Measurements from ENCODE around the gene ITGA3.
"Not testable (repeated sequence)": the region's sequence is repeated elsewhere in the genome, so short reads cannot be mapped to it uniquely, and the experiment has no call there.

ITGA3 gene

DNA sequence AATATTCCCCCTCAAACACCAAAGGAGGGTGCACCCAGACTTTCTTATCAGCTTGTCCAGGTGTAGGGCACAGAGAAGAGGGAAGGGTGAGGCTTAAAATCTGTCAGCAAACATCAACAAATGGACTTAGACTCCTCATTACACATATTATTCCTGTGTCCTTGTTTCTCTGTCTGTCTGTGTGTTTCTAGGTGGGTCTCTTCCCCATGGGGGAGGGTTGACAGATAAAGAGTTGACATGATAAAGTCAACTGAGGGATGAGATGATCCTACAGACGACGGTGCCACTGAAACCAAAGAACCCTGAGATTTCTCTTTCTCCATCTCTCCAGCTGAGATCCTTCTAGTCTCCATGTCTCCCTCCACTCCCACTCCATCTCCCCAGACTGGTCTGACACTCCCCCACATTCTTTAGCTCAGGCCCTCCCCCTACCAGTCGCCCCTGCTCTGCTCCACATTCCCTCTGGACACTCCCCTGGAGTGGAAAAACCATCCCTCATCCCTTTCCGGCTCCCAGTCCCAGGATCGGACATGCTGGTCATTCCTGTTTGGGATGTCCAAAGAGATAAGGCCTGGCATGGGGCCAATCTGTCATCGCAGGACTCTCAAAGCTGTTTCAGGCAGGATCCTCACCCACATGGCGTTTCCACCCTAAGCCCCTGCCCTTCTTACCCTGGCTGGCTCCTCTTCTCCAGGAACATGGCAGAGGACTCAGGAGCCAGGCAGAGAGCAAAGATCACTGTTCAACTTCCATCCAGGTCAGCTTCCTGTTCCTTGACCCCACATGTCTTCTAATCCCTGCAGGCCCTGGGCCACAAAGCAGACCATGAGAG lies 2.9 kb upstream of the ITGA3 start:
- DNase-seq: peak; percentile 8

DNA sequence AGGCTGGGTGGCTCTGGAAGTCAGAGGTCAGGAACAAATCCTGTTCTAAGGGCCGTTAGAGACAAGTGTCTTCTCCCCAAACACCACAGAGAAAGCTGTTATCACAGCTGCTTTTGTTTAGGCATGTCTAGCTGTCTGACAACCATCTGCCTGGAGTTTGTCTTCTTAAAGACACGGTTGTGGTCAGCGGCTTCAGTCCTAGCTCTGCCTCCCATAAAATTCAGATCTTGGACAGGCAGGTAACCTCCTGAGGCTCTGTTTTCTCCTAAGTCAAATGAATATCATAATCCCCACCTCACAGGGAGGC lies 2.3 kb upstream of the ITGA3 start:
- DNase-seq: no peak

DNA sequence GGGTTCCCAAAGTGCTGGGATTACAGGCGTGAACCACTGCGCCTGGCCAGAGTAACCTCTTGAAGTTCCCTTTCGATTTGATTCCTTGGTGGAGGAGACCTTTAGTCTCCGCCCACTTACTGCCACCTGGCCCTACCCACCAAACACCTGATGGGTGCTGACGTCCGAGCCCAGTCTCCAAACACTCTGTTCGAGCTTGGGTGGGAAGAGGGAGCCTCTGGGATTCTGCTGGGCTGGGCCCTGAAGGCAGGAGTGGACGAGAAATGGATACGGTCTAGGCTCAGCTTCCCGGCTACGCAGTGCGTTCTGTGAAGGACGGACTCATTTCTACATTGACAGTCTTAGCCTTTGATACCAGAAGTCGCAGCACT lies 870 bp upstream of the ITGA3 start:
- peak; percentile 88 for DNase-seq

DNA sequence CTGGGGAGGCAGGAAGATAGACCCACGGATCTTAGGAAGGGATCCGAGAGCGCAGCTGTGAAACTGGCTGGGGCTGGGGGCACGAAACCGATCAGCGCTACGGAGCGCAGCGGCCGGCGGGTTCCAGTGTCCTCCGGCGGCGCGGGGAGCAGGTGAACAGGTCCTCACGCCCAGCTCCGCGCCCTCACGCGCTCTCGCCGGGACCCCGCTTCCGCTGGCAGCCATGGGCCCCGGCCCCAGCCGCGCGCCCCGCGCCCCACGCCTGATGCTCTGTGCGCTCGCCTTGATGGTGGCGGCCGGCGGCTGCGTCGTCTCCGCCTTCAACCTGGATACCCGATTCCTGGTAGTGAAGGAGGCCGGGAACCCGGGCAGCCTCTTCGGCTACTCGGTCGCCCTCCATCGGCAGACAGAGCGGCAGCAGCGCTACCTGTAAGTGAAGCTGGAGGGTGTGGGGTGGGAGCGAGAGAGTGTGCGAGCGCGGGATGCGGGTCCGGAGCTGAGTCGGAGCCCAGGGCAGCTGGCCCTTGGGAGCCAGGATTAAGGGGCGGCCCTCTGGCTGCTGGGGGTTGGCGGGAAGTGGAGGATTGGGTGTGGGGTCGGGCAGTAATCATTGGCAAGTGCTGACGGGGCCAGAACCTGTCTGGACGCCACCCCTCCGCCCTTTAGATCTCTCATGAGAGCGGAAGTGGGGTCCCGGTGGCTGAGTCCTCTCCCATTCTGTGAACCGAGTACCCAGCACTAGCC lies 479 bp downstream of the ITGA3 start:
- DNase-seq: peak; percentile 83

DNA sequence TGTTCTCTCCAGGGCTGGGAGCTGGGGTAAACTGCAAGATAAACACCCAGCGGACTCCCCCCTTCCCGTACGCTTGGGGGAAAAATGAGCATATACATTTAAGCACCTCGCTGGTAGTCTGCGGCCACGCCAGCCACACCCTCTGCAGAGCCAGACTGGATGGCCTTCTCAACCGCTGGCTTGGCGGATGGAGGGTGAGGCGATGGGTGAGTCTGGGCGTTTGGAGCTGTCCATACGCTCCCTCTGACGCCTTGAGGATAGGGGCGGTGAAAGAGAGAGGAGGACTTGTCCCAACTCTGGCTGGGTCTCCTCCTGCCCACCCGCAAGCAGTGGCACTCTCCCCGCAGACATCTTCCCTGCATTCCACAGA lies 1.0 kb downstream of the ITGA3 start:
- no peak for DNase-seq

DNA sequence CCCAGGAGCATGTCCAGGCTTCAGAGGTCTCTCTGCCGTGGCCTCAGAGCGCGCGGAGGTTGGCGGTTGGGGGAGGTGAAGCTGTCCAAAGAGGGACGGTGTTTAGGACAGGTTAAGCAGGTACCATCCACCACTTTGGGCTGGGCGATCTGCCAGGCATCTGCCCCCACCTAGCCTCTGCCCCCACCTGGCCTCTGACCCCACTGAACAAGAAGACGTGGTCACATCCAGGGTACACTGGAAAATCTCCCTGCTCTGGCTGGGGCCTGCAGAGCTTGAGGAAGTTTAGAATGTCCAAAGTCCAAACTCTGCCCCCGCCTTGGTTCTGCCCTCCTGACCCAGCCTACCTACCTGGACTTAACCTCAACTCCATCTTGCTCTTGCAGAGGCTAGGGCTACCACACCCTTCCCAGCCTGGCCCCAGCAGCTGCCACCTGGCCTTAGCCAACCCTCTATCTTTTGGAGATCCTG lies 1.6 kb downstream of the ITGA3 start:
- no peak for DNase-seq

DNA sequence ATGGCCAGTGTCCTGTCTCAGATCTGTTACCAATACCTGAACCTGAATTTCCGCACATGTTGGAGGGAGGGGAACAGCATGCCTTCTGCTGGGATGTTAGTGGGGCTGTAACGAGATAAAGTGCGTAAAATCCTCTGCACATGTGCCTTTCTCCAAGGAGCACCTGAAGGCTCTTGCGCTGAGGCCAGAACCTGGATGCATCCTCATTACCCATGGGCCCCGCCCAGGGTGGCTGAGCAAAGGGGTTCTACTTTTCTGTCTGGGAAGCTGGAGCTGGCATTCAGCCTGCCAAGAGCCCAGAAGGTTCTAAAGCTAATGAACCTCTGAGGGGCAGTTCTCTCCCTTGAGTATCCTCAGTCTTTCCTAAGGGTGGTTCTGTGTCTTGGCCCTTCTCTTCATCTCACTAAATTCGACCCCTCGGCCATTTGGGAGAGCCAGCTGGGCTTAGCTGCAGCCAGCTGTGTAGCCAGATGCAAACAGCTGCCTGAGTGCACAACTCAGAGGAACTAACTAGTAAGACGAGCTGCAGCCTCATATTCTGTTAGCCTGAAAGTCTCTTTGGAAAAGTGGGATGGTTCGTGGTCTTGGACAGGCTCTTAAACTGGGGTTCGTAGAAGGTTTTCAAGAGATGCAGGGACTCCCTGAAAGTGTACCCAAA lies 2.5 kb downstream of the ITGA3 start:
- no peak for DNase-seq

DNA sequence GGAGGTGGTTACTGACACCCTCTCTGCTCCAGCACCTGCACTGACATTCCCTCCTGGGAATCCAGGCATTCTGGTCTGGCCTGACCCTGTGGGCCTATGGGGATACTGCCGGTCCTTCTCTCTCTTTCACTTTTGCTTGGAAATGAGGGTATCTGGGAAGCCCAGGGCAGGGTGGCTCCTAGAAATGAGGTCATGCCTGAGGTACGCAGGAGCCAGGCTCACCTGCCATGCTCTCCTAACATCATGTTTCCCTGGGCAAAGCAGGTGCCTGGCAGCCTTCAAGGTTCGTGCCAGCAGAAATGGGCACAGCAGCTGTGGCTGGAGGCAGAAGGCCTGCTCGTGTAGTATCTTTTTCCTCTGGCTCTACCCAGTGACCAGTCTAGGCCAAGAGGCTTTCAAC lies 3.3 kb downstream of the ITGA3 start:
- no peak for DNase-seq

DNA sequence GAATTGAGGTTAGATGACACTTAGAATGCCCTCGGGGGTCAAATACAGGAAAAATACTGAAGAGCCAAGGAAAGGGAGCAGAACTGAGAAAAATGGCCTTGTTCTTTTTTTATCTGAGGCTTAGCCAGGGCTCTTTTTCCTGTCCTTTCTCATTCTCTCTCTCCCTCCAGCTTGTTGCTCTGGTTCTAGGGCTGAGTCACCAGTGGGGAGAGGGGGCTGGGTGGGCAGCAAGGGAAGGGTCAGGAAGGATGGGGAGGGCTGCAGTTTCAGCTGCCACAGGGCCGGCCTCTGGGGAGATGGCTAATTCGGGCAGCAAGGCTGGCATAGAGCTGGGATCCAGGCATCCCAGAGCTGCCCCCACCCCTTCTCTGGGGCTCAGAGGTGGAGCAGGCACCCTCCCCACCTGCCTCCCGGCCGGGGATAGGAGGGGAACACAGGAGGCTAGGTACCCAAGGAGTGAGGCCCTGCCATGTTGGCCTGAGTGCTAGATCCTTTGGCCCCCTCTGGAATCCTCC lies 3.9 kb downstream of the ITGA3 start:
- DNase-seq: no peak

DNA sequence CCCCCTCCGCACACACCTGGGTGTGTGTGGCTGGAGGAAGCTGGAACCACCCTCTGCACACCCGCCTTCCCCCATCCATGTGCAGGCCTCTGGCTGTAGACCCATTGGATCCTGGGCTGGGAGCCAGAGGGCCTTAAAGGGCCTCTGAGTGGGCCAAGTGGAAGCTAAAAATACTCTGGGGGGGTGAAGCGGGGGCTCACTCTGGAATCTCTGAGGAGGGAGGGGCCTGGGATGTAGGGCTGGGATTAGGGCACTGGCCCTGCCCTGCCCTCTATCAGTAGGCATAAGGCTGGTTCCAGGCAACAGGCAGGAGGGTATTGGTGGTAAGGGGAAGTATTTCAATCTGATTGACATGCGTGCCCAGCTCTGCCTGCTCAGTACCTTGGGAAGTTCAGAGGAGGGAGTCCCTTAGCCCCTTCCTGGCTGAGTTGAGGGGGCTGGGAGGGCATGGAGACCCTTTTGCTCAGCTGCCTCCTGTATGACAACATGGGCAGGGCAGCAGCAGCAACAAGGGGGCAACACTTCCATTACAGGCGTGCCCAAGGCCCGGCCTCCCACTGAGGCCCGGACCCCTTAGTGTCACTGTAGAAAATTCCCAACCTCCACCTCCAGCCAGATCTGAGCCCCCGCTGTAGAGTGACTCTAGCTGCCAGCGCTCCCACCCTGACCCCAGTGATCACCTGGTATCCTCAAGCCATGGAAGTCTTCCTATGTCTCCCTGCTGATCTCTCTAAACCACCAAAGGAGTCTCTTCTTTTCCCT lies 5.2 kb downstream of the ITGA3 start:
- no peak for DNase-seq

DNA sequence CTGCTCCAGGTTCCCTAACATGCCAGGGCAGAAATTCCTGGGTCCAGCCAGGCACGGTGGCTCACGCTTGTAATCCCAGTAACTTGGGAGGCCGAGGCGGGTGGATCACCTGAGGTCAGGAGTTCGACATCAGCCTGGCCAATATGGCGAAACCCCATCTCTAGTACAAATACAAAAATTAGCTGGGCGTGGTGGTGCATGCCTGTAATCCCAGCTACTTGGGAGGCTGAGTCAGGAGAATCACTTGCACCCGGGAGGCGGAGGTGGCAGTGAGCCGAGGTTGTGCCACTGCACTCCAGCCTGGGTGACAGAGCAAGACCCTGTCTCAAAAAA lies 5.8 kb downstream of the ITGA3 start:
- DNase-seq: not testable (repeated sequence)

DNA sequence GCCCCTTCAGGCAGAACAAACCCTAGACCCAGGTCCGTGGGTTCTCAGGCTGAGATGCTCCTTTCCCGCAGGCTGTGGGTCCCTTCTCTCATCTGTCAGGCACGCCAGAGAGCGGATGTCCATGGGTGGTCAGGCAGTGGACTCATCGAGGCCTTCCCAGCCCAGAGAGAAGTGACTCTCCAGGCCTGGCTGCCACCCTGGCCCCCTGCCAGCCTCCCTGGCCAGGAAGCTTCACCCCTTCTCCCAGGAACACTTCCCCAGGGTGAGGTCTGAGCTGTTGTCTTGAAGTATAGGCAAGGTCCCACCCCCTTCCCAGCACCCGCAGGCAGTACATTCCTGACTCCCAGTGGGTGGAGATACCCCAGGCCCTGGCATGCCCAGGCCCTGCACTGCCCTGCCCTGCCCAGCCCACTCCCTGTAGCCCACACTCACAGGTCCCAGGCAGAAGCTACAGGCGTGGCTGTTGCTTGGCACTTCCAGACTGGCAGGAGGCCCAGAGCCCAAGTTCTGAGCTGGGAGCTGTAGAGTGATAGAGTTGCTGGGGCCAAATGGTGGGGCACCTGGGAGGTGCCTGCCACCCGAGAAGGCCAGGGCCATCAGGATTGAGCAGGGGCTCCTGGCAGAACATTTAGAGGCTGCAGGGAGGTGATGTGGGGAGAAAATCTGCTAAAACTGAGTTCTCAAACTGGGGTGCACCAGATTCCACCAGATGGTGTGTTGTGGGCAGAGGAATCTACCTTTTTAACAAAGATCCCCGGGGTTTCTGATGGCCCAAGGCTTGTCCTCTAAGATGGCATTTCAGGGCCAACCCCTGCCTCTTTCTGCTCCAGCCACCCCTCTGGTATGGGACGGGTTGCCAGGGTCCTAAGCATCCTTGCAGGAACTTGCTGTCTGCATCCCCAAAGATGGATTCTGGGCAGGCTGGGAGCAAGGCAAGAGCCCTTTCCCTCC lies 6.7 kb downstream of the ITGA3 start:
- no peak for DNase-seq

DNA sequence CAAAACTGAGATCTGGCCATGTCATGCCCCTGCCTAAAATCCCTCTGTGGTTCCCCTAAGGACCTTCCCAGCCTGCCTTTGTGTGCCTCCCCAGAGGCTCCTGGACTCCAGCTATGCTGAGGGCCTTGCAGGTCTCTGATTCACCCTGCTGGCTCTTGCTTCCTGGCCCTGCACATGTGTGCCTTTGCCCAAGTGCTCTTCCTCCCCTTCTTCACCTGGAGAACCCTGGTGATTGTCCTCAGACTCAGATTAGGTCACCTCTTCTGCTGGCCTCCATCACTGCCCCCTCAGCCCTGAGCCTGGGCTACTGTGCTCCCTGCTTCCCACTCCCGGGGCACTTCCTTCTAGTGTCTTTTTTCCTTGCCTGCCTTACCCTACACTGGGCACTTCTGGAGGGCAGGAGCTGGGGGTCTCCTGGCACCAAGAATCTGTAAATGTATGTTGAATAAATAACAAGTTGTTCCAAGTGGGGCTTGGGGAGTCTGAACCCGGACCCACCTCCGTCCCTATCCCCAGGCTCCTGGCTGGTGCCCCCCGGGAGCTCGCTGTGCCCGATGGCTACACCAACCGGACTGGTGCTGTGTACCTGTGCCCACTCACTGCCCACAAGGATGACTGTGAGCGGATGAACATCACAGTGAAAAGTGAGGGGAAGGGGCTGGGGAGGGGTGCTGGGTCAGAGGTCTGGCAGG lies 7.8 kb downstream of the ITGA3 start:
- DNase-seq: no peak

DNA sequence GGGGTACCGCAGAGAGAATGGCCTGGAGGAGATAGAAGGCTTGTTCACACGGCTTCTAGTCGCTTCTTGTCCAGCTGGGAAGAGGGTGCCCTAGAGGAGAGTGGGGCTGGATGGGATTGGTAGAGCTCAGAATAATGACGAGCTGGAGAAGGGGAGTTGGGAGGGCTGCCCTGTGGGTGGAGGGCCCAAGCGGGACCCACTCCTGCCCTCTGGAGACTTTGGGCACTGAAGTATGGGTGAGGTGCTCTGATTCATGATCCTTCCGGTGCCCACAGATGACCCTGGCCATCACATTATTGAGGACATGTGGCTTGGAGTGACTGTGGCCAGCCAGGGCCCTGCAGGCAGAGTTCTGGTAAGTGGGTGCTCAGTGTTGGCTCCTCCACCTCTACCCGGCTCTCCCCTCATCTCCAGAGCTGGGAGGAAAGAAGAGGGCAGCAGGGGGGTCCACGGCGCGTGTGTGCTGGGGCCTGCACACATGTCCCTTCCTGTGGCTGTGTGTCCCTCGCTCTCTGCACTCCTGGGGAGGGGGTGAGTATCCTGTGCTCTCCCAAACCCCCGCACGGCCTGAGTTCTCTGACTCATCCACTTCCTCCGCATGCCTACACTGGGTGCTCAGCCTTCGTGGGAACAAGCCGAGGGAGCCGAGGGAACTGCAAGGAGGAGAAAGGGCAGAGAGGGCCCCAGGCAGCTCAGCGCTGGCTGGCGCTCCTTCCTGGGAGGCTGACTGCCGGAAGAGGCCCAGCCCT lies 8.5 kb downstream of the ITGA3 start:
- no peak for DNase-seq

DNA sequence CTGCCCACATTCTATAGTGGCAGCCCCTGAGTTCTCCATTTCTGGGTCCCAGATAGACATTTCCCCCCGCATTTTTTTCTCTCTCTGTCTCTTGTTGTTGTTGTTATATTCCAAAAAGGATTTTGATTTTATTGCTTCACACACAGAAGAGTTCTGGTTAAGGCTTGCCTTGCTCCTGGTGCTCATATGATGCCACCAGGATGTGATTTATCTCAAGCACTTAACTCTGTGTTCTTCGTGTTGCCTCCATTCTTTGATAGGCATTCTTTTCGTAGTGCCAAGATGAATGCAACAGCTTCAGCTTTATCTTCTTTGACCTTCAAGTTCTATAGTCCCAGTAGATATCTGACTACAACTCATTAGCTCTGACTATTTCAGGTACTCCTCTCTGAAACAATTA lies 9.1 kb downstream of the ITGA3 start:
- no peak for DNase-seq

DNA sequence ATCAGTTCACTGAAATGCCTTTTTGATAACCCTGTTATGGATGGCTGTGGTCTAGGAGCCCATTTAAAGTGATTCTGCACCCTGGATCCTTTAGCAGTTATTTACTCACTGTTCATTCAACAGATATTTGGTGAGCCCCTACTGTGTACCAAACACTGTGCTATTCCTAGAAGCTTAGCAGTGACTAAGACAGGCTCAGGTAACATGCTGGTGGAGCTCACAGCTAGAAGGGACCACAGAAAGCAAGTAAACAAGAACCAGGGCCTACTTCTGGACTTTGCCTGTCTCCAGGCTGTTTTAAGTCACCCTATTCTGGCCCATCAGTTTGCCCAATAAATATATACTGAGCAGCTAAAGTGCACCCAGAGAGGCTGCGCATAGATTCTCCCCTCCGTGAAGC lies 11.1 kb downstream of the ITGA3 start:
- DNase-seq: no peak

DNA sequence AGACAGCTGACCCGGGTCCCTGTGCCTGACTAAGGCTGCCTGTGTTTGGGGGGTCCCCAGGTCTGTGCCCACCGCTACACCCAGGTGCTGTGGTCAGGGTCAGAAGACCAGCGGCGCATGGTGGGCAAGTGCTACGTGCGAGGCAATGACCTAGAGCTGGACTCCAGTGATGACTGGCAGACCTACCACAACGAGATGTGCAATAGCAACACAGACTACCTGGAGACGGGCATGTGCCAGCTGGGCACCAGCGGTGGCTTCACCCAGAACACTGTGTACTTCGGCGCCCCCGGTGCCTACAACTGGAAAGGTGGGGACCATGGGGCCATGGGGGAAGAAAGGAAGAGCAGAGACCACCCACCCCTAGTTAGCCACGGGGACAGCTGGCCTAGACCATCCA lies 12.1 kb downstream of the ITGA3 start:
- DNase-seq: no peak

DNA sequence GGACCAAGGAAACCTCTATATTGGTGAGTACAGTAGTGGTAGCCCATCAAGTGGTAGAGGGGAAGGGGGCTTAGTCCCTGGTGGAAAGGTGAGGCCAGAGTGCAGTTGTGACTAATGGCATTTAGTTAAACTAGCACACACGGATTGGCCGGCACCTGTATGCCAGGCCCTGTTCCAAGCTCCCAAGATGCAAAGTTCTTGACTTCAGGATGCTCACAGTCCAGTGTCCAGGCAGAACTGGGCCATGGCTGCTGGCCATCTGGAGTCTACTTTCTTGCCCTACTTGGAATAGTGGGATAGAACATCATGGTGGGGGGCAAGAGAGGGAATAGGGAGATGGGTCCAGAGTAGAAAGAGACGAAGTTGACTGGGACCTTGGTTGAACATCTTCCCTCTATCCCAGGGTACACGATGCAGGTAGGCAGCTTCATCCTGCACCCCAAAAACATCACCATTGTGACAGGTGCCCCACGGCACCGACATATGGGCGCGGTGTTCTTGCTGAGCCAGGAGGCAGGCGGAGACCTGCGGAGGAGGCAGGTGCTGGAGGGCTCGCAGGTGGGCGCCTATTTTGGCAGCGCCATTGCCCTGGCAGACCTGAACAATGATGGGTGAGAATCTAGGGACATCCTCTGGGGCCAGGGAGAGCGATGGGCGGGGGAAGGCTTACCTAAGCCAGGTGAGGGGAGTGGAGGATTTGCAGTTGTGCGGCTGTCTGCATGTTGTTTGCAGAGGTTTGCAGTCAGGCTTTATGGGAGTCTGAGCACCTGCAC lies 15.2 kb downstream of the ITGA3 start:
- DNase-seq: no peak

DNA sequence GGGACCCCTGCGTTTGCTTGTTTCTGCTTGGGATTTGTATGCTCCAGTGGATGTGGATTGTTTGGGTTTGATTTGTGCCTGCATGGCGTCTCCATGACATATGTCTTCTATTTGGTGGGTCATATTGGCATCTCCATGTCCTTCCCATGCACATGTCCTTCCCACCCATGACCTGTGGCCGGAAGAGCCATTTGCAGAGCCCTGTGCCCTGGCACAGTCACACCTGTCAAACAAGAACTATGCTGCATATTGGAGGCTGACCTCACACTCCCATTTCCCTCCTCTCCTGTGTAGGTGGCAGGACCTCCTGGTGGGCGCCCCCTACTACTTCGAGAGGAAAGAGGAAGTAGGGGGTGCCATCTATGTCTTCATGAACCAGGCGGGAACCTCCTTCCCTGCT lies 15.8 kb downstream of the ITGA3 start:
- DNase-seq: no peak

DNA sequence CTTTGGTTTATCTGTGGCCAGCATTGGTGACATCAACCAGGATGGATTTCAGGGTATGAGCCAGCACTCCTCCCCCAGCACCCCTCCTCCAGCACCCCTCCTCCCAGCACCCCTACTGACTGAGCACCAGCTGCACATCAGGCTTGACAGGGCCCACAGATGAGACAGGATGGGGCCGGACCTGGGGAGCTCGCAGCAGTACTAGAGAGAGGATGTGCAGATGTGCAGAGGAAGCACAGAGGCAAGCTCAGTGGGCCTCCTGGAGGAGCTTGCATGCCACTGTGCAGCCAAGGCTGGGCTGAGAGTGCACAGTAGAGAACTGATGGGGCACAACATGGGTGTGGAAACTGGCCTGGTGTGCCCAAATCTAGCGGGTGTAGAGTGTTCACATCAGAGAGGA lies 16.2 kb downstream of the ITGA3 start:
- no peak for DNase-seq
